ENCODE data around the gene MYCBPAP.

DNA sequence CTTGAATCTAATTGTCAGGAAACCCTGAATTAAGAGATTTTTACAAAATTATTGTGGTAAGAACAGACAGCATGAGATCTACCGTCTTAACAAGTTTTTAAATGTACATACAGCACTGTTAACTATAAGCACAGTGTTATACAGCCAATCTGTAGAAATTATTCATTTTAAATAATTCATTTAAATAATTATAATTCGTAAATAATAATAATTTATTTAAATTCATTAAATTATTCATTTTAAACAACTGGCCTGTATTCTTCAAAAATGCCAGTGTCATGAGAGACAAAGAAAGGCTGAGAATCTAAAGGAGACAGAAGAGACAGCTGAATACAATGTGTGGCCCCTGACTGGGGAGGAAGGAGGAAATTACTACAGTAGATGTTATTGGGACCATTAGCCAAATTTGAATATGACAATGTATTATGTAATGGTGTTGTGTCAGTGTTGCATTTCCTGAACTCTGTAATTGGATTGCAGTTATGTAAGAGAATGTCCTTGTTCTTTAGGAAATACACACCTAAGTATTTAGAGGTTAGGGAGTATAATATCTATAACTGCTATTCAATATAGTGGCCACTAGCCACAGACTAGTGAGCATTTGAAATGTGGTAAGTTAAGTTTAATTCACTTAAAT, 27.3 kb upstream of the MYCBPAP start:
- TF ChIP-seq, protein P1, sequence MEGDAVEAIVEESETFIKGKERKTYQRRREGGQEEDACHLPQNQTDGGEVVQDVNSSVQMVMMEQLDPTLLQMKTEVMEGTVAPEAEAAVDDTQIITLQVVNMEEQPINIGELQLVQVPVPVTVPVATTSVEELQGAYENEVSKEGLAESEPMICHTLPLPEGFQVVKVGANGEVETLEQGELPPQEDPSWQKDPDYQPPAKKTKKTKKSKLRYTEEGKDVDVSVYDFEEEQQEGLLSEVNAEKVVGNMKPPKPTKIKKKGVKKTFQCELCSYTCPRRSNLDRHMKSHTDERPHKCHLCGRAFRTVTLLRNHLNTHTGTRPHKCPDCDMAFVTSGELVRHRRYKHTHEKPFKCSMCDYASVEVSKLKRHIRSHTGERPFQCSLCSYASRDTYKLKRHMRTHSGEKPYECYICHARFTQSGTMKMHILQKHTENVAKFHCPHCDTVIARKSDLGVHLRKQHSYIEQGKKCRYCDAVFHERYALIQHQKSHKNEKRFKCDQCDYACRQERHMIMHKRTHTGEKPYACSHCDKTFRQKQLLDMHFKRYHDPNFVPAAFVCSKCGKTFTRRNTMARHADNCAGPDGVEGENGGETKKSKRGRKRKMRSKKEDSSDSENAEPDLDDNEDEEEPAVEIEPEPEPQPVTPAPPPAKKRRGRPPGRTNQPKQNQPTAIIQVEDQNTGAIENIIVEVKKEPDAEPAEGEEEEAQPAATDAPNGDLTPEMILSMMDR (IDR thresholded peaks at IDR 0.05), result no peak
- TF ChIP-seq POLR2A (IDR thresholded peaks at IDR 0.05), result no peak
